HG03432 (cell line): ENCODE data around the gene NDEL1.

Source experiments
- ATAC-seq: cut with Tn5 transposase; IDR thresholded peaks from one replicate; pipeline ENCODE4 v1.9.1; 2021; ENCODE audit warnings: mild to moderate bottlenecking, moderate library complexity; ENCODE audit not compliant: unreplicated experiment

The NDEL1 gene

GRCh38 chr17:8453326-8453725 lies 17.6 kb downstream of the NDEL1 start:
- ATAC-seq = no peak

GRCh38 chr17:8455665-8456209 lies 20.1 kb downstream of the NDEL1 start:
- ATAC-seq = no peak

GRCh38 chr17:8458128-8458527 lies 22.4 kb downstream of the NDEL1 start:
- ATAC-seq = no peak

- ATAC-seq = no peak
Measured at GRCh38 chr17:8459107-8459506, 23.4 kb downstream of the NDEL1 start.

- ATAC-seq = no peak
Measured at GRCh38 chr17:8459831-8460230, 24.1 kb downstream of the NDEL1 start.

GRCh38 chr17:8462564-8462963 lies 26.9 kb downstream of the NDEL1 start:
- ATAC-seq = no peak

GRCh38 chr17:8463099-8463498 lies 27.4 kb downstream of the NDEL1 start:
- no peak for ATAC-seq

GRCh38 chr17:8464941-8465340 lies 29.3 kb downstream of the NDEL1 start:
- ATAC-seq = no peak

GRCh38 chr17:8465356-8465755 lies 29.7 kb downstream of the NDEL1 start:
- no peak for ATAC-seq

- no peak for ATAC-seq
Measured at GRCh38 chr17:8465759-8466158, 30.1 kb downstream of the NDEL1 start.

GRCh38 chr17:8466456-8466855 lies 30.8 kb downstream of the NDEL1 start:
- ATAC-seq = no peak

- ATAC-seq = no peak
Measured at GRCh38 chr17:8466873-8467272, 31.2 kb downstream of the NDEL1 start.

- ATAC-seq = no peak
Measured at GRCh38 chr17:8467527-8467926, 31.8 kb downstream of the NDEL1 start.

GRCh38 chr17:8468127-8468526 lies 32.4 kb downstream of the NDEL1 start:
- no peak for ATAC-seq

GRCh38 chr17:8468980-8469379 lies 33.3 kb downstream of the NDEL1 start:
- ATAC-seq = no peak

GRCh38 chr17:8469964-8470363 lies 34.3 kb downstream of the NDEL1 start:
- ATAC-seq = no peak

- ATAC-seq = no peak
Measured at GRCh38 chr17:8470447-8471047, 34.9 kb downstream of the NDEL1 start.

- no peak for ATAC-seq
Measured at GRCh38 chr17:8472663-8473062, 37.0 kb downstream of the NDEL1 start.

GRCh38 chr17:8473451-8474192 lies 37.9 kb downstream of the NDEL1 start:
- ATAC-seq = no peak

- ATAC-seq = no peak
Measured at GRCh38 chr17:8474826-8475225, 39.1 kb downstream of the NDEL1 start.

GRCh38 chr17:8475227-8475626 lies 39.5 kb downstream of the NDEL1 start:
- ATAC-seq = no peak

- ATAC-seq = no peak
Measured at GRCh38 chr17:8475781-8476180, 40.1 kb downstream of the NDEL1 start.
